ENCODE measurements around the gene RNF7.
A peak's percentile ranks its signal among the peaks of the same experiment; 100 is the strongest.
"Not testable (repeated sequence)": the region's sequence is repeated elsewhere in the genome, so short reads cannot be mapped to it uniquely, and the experiment has no call there.

The RNF7 gene

DNA sequence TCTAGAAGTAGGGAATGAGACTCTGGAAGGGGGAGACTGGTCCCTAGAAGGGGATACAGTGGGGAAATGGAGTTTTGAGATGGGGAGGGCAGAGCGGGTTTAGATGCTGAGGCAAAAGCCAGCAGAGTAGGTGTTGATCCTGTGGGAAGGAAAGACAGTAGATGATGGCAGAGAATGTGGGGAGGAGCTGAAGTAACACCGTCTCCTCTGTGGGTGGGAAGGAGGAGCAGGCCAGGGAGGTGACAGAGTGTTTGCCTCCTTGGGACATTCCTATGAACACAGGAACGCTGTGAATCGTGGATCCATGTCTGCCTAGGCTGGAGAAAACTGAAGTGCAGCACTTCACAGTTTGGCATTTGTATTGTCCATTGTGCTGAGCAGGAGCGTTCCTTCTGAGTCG is 45.5 kb downstream of the RNF7 start:
- DNase-seq = no peak

DNA sequence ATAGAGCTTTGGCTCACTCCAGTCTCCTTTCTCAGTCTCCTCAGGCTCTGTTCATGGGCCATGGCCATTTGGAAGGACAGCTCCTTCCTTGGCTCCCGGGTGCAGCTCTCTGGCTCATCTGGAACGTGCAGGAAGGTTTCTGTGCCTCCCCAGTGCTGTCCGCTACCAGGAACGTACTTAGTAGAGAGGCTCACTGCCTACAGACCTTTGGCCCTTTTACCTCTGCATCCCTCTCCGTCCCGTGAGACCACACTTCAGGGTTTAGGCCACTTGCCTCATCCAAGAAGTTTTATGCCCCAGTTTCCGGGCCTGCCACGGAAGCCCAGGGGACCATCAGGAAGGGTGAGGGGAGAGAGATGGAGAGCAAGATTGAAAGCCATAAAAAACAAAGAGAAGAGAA is 46.0 kb downstream of the RNF7 start:
- no peak for DNase-seq

- DNase-seq = no peak
Measured at GRCh38 chr3:141784531-141784930, 46.4 kb downstream of the RNF7 start.

- no peak for DNase-seq
Measured at GRCh38 chr3:141788149-141788548, 50.1 kb downstream of the RNF7 start.

DNA sequence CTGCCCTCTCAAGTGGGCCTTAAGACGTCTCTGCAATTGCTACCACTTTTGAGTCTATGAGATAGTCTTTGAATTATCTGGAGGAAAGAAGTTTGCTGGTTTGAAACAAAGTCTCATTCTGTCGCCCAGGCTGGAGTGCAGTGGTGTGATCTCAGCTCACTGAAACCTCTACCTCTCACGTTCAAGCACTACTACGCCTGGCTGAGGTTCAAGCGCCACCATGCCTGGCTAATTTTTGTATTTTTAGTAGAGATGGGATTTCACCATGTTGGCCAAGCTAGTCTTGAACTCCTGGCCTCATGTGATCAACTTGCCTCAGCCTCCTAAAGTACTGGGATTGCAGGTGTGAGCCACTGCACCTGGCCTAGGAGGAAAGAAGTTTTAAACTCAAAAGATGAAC is 50.7 kb downstream of the RNF7 start:
- not testable (repeated sequence) for DNase-seq

DNA sequence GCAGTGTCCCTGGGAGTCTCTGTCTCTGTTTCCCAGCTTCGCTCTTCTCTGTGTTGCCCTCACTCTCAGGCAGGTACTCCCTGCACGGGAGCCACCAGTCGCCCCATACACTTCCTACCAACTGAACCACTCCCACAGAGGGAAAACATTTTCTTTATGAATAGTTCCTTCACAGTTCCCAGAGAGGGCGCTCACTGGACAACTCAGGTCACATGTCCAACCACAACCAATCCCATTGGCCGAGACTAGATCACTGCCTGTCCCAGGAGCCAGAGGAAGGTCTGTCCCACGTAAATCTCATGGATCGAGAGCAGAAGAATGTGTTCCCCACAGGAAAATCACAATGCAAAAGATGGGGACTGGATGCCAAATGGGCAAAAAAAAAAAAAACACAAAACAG is 51.2 kb downstream of the RNF7 start:
- no peak for DNase-seq

- no peak for DNase-seq
Measured at GRCh38 chr3:141790171-141790570, 52.1 kb downstream of the RNF7 start.

- DNase-seq = no peak
Measured at GRCh38 chr3:141792495-141792894, 54.4 kb downstream of the RNF7 start.

DNA sequence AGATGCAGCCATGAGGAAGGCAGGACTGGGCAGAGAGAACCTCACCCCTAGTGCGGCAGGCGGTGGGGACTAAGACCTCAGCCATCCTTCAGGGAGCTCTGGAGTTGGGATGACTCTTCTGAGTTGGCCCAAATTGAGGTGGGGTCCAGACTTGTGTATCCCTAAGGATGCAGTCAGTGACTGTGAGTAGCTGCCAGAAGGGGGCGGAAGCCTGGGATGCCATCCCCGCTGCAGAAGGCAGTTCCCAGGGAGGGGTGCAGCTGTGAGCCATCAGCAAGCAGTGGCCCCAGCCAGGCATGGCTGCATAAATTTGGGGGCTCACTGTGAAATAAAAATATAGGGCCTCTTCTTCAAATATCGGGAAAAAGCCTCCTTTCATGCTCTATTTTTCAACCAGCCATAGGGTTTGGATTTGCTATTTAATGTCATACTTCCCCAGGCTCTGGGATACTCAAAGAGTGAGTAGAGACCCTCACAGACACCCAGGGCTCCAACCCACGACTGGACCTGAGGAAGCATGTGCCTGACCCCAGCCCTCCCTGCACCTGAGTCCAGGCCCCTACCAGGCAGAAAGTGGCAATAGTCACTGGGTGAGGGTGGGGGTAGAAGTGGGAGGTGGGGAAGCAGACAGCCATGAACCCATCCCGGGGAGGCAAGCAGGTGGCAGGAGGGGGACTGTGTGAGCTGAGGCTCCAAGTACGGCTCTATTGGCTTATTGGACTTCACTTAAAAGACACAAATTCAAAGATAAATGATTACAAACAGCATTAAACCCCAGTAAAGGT is 55.6 kb downstream of the RNF7 start:
- DNase-seq = no peak

GRCh38 chr3:141795276-141795675 is 57.2 kb downstream of the RNF7 start:
- DNase-seq = no peak

DNA sequence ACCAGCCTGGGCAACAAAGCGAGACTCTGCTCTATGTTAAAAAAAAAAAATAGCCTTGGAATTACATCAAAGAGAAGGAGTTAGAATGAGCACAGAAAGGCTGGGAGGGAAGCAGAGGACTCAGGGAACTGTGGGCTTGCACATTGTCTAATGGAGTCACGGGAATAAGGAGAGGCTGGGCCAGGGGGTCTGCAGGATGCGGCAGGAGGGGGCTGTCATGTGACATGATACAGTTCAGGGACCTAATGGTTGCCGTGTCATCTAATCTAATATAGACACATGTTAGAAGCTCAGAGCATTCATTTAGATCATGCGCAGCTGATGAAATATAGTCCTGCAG is 57.6 kb downstream of the RNF7 start:
- no peak for DNase-seq

DNA sequence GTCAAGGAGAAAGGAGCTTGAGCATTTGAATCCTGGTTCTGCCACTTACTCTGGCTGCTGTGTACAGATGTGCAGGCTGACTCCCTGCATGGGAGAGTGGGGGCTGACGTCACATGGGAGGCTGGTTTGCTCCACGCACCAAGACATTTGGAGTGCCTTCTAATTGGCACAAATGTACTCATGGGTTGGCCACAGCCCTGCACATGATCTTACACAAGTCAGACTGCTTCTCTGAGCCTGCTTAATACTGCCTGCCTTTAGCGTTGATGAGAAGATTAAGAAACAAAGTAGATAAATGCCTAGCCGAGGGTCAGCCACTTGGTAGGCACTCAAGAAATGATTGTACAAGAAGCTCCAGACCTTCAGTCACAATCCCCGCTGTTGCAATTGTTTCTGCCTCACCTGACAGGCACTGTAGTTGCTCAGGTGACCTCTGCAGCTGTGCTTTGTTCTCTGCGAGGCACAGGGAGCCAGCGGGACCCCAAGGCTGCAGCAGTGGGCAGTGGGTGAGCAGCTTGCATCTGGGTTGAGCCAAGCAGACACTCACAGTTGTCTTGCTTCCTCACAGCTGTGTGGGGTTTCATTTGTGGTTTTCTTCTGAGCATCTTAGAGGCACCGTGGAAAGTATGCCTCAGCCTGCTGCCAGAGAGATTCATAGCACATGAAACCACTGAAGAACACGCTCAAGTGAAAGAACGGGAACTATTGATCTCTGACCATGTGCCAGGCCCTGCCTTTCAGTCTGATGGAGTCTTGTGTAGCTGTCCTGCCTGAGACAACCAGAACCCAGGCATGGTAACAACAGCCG is 58.2 kb downstream of the RNF7 start:
- peak; percentile 69 for DNase-seq
